ENCODE data around the gene BTBD10.
A peak's percentile ranks its signal among the peaks of the same experiment; 100 is the strongest.

Gene BTBD10

GRCh38 chr11:13373216-13373615, 89.8 kb downstream of the BTBD10 start:
- DNase-seq (ENCODE audit: low read depth): no peak

- no peak for DNase-seq (ENCODE audit: low read depth)
These were observed 95.0 kb downstream of the BTBD10 start for GRCh38 chr11:13368041-13368446.

- no peak for DNase-seq (ENCODE audit: low read depth)
These were observed 95.9 kb downstream of the BTBD10 start for GRCh38 chr11:13367115-13367514.

GRCh38 chr11:13366266-13367026, 96.6 kb downstream of the BTBD10 start:
- DNase-seq (ENCODE audit: low read depth): no peak

GRCh38 chr11:13364388-13364787, 98.6 kb downstream of the BTBD10 start:
- DNase-seq (ENCODE audit: low read depth): no peak

- DNase-seq (ENCODE audit: low read depth): no peak
These were observed 100.4 kb downstream of the BTBD10 start for GRCh38 chr11:13362596-13363109.

GRCh38 chr11:13358596-13359270, 104.3 kb downstream of the BTBD10 start:
- no peak for DNase-seq (ENCODE audit: low read depth)

- no peak for DNase-seq (ENCODE audit: low read depth)
These were observed 105.8 kb downstream of the BTBD10 start for GRCh38 chr11:13357232-13357631.

GRCh38 chr11:13355191-13355590, 107.8 kb downstream of the BTBD10 start:
- DNase-seq (ENCODE audit: low read depth): no peak

GRCh38 chr11:13354335-13354734, 108.7 kb downstream of the BTBD10 start:
- DNase-seq (ENCODE audit: low read depth): no peak

- no peak for DNase-seq (ENCODE audit: low read depth)
These were observed 110.3 kb downstream of the BTBD10 start for GRCh38 chr11:13352711-13353110.

- no peak for DNase-seq (ENCODE audit: low read depth)
These were observed 113.4 kb downstream of the BTBD10 start for GRCh38 chr11:13349581-13349980.

- DNase-seq (ENCODE audit: low read depth): no peak
These were observed 114.0 kb downstream of the BTBD10 start for GRCh38 chr11:13349046-13349445.

GRCh38 chr11:13348305-13348704, 114.7 kb downstream of the BTBD10 start:
- DNase-seq (ENCODE audit: low read depth): no peak

GRCh38 chr11:13347901-13348300, 115.1 kb downstream of the BTBD10 start:
- DNase-seq (ENCODE audit: low read depth): no peak

- DNase-seq (ENCODE audit: low read depth): no peak
These were observed 116.6 kb downstream of the BTBD10 start for GRCh38 chr11:13346470-13346869.

GRCh38 chr11:13344818-13345217, 118.2 kb downstream of the BTBD10 start:
- no peak for DNase-seq (ENCODE audit: low read depth)

GRCh38 chr11:13343931-13344717, 118.9 kb downstream of the BTBD10 start:
- DNase-seq (ENCODE audit: low read depth): peak; percentile 51

GRCh38 chr11:13343067-13343466, 120.0 kb downstream of the BTBD10 start:
- no peak for DNase-seq (ENCODE audit: low read depth)

- no peak for DNase-seq (ENCODE audit: low read depth)
These were observed 122.0 kb downstream of the BTBD10 start for GRCh38 chr11:13341026-13341425.

- DNase-seq (ENCODE audit: low read depth): no peak
These were observed 123.5 kb downstream of the BTBD10 start for GRCh38 chr11:13339195-13340153.
